ENCODE measurements around the gene DNAH1.

Gene DNAH1

DNA sequence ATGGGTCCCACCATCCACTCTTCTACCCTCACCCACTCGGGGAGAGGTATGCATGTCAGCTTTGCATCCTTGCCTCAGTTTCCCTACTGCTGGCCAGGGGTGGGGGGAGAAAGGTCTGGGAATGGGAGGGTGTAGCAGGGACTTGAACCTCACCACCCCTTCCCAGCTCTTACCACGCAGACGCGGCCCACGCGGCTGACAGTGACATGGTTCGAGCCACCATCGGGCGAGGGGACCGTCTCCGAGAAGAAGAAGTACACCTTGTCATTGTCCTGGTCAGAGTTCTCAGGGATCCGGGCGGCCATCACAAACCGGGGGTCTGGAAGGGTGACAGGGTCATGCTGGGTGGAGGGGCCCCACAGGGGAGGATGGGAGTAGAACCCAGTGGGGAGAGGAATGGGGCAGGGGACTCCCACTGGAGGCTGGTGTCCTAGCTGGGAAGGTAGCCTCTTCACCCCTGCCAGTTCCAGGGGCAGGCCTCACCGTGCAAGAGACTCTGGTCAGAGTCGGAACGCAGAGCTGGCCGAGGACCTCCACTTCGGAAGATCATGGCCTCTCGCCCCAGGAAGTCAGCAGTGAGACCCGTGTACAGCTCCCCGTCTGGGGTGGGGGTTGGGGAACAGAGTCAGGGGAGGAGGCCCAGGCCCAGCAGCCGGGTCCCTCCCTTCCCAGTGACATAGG lies 125.1 kb downstream of the DNAH1 start:
- TF ChIP-seq NFIC (IDR thresholded peaks at IDR 0.05): no peak
- no peak for TF ChIP-seq CEBPB (IDR thresholded peaks at IDR 0.05)
- TF ChIP-seq EP300 (IDR thresholded peaks at IDR 0.05; ENCODE audit: borderline replicate concordance): no peak
- no peak for TF ChIP-seq RAD21 (IDR thresholded peaks at IDR 0.05; ENCODE audit: low read depth)
- no peak for TF ChIP-seq TCF12 (IDR thresholded peaks at IDR 0.05; ENCODE audit: low read depth)
- TF ChIP-seq TAF1 (IDR thresholded peaks at IDR 0.05; ENCODE audit: low read depth): no peak
- TF ChIP-seq ZBTB7A (IDR thresholded peaks at IDR 0.05; ENCODE audit: low read depth): no peak
- TF ChIP-seq, protein P1, sequence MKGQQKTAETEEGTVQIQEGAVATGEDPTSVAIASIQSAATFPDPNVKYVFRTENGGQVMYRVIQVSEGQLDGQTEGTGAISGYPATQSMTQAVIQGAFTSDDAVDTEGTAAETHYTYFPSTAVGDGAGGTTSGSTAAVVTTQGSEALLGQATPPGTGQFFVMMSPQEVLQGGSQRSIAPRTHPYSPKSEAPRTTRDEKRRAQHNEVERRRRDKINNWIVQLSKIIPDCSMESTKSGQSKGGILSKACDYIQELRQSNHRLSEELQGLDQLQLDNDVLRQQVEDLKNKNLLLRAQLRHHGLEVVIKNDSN (IDR thresholded peaks at IDR 0.05): no peak
- TF ChIP-seq CREB1 (IDR thresholded peaks at IDR 0.05; ENCODE audit: low read depth): no peak
- TF ChIP-seq, protein P2, sequence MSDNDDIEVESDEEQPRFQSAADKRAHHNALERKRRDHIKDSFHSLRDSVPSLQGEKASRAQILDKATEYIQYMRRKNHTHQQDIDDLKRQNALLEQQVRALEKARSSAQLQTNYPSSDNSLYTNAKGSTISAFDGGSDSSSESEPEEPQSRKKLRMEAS (IDR thresholded peaks at IDR 0.05): no peak
- TF ChIP-seq TEAD4 (IDR thresholded peaks at IDR 0.05): no peak
- TF ChIP-seq EGR1 (IDR thresholded peaks at IDR 0.05): no peak
- no peak for TF ChIP-seq YY1 (IDR thresholded peaks at IDR 0.05; ENCODE audit: low read depth)
- TF ChIP-seq FOXM1 (IDR thresholded peaks at IDR 0.05; ENCODE audit: borderline replicate concordance, low read depth): no peak
- TF ChIP-seq, protein P3, sequence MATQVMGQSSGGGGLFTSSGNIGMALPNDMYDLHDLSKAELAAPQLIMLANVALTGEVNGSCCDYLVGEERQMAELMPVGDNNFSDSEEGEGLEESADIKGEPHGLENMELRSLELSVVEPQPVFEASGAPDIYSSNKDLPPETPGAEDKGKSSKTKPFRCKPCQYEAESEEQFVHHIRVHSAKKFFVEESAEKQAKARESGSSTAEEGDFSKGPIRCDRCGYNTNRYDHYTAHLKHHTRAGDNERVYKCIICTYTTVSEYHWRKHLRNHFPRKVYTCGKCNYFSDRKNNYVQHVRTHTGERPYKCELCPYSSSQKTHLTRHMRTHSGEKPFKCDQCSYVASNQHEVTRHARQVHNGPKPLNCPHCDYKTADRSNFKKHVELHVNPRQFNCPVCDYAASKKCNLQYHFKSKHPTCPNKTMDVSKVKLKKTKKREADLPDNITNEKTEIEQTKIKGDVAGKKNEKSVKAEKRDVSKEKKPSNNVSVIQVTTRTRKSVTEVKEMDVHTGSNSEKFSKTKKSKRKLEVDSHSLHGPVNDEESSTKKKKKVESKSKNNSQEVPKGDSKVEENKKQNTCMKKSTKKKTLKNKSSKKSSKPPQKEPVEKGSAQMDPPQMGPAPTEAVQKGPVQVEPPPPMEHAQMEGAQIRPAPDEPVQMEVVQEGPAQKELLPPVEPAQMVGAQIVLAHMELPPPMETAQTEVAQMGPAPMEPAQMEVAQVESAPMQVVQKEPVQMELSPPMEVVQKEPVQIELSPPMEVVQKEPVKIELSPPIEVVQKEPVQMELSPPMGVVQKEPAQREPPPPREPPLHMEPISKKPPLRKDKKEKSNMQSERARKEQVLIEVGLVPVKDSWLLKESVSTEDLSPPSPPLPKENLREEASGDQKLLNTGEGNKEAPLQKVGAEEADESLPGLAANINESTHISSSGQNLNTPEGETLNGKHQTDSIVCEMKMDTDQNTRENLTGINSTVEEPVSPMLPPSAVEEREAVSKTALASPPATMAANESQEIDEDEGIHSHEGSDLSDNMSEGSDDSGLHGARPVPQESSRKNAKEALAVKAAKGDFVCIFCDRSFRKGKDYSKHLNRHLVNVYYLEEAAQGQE (IDR thresholded peaks at IDR 0.05; ENCODE audit: low read depth): no peak

DNA sequence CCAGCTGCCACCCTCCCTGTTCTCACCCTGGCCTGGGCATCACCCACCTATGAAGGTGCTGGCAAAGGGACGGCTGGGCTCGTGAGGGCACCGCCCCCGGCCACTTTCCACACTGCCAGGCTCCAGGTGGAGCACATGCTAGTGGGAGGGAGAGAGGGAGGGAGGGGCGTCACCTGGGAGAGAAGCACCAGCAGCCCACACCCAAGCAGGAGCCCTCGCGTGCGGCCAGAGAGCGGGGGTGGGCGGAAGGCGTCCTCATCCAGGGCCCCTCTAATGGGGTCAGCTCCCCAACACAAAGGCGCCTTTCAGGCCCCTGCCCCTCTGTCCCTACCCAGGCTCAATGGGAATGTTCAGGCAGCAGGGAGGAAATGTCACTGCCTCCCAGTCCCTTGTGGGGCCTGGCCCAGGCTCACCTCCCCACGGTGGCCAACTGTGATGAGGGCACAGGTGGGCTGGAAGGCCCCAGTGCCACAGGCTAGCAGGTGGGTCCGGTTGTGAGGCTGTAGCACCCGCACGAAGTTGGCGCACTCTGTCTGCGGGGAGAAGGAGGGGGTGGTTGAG lies 125.7 kb downstream of the DNAH1 start:
- TF ChIP-seq FOXM1 (IDR thresholded peaks at IDR 0.05; ENCODE audit: borderline replicate concordance, low read depth) (no peak), NFIC (IDR thresholded peaks at IDR 0.05) (no peak), CREB1 (IDR thresholded peaks at IDR 0.05; ENCODE audit: low read depth) (no peak), RAD21 (IDR thresholded peaks at IDR 0.05; ENCODE audit: low read depth) (no peak), CEBPB (IDR thresholded peaks at IDR 0.05) (no peak)
- TF ChIP-seq, protein P1 (IDR thresholded peaks at IDR 0.05): no peak

DNA sequence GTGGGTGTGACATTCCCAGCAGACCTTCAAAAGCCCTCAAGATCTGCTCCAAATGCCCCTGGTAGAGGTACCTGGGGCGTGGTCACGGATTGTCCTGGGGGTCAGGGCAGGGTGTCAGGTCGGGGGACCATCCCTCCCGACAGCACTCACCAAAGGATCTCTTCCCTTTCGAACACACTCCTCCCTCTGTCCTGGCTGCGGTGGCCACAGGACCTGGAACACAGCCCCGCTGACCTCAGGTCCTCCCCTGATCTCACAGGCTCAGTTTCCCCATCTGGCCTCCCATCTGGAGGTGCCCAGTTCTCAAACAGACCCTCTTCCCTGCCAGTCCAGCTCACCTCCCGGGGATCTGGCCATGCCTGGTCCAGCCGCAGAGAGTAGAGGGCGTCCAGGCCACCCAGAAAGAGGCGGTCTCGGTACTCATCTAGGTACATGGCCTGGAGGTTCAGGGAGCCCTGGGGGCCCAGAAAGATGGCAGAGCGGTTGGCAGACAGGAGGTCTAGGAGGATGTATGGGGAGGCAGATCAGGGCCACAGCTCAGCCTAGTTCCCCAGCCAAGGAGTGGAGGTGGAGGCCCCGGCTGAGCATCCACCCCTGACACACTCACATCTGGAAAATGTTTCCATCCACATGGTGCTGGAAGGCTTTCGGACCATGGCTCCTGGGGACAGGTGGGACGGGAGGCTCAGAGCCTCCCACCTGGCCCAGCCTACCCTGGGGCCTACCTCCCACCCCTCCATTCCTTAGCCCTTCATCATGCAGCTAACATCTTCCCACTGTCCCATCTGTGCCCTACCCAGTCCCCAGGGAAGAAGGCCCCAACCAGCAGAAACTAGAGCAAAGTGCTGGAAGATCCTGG lies 126.5 kb downstream of the DNAH1 start:
- TF ChIP-seq, protein P1 (IDR thresholded peaks at IDR 0.05): no peak
- TF ChIP-seq TCF12 (IDR thresholded peaks at IDR 0.05; ENCODE audit: low read depth): no peak
- no peak for TF ChIP-seq YY1 (IDR thresholded peaks at IDR 0.05; ENCODE audit: low read depth)
- no peak for TF ChIP-seq EP300 (IDR thresholded peaks at IDR 0.05; ENCODE audit: borderline replicate concordance)
- TF ChIP-seq CREB1 (IDR thresholded peaks at IDR 0.05; ENCODE audit: low read depth): no peak
- no peak for TF ChIP-seq TEAD4 (IDR thresholded peaks at IDR 0.05)
- TF ChIP-seq NFIC (IDR thresholded peaks at IDR 0.05): no peak
- TF ChIP-seq FOXM1 (IDR thresholded peaks at IDR 0.05; ENCODE audit: borderline replicate concordance, low read depth): no peak

DNA sequence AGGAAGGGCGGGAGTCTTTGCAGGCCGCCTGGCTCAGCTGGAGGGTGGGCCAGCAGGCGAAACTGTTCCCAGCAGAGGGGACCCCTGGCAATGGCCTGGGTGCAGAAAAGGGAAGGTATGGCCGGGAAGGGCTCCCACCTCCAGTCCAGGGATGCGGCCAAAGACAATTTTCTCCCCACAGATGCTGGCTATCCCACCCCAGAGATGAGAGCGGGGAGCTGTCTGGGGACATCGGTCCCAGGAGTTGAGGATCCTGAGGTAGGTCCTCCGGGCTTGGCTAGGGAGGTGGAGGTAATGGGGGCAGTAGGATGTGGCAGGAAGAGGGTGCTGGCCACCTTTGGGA lies 127.1 kb downstream of the DNAH1 start:
- TF ChIP-seq RAD21 (IDR thresholded peaks at IDR 0.05; ENCODE audit: low read depth): no peak
- no peak for TF ChIP-seq TEAD4 (IDR thresholded peaks at IDR 0.05)
- TF ChIP-seq, protein P2 (IDR thresholded peaks at IDR 0.05): no peak
- TF ChIP-seq EP300 (IDR thresholded peaks at IDR 0.05; ENCODE audit: borderline replicate concordance): no peak
- TF ChIP-seq CEBPB (IDR thresholded peaks at IDR 0.05): no peak
- no peak for TF ChIP-seq ZBTB7A (IDR thresholded peaks at IDR 0.05; ENCODE audit: low read depth)
- TF ChIP-seq TCF12 (IDR thresholded peaks at IDR 0.05; ENCODE audit: low read depth): no peak
- TF ChIP-seq CREB1 (IDR thresholded peaks at IDR 0.05; ENCODE audit: low read depth): no peak
- TF ChIP-seq YY1 (IDR thresholded peaks at IDR 0.05; ENCODE audit: low read depth): no peak
- TF ChIP-seq NFIC (IDR thresholded peaks at IDR 0.05): no peak
- TF ChIP-seq, protein P3 (IDR thresholded peaks at IDR 0.05; ENCODE audit: low read depth): no peak
- TF ChIP-seq EGR1 (IDR thresholded peaks at IDR 0.05): no peak
- TF ChIP-seq FOXM1 (IDR thresholded peaks at IDR 0.05; ENCODE audit: borderline replicate concordance, low read depth): no peak
- TF ChIP-seq, protein P1 (IDR thresholded peaks at IDR 0.05): no peak
- TF ChIP-seq TAF1 (IDR thresholded peaks at IDR 0.05; ENCODE audit: low read depth): no peak

All from Ishikawa (cell line).